Activated effector memory CD4-positive, alpha-beta T cell treated with anti-CD3 and anti-CD28 coated beads, Interleukin-2, amount 50 U/mL, for 16 hours (primary cell): ENCODE results near the gene PNO1.
A peak's percentile ranks its signal among the peaks of the same experiment; 100 is the strongest.
"Not testable (repeated sequence)": the region's sequence is repeated elsewhere in the genome, so short reads cannot be mapped to it uniquely, and the experiment has no call there.

ENCODE experiments used
- DNase-seq: peaks from one replicate; pipeline ENCODE4 v3.0.0-alpha.2; 2020

PNO1 gene

DNA sequence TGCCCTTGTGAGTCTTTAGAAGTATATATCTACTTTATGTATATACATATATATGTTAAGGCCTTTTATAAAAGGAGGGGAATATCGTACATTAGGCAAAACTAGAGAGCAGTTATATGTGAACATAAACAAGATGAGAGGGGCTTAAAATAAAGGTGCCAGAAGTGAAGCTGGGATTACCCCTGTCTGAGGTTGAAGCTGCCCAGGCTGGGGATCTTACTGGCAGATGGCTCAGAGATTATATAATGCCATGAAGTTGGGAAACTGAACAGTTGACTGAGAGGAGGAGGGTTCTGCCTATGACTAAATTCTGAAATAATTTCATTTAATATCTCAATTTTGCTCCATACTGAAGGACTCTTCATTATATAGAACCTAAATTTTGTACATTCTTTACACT, 6.0 kb downstream of the PNO1 start:
- DNase-seq, result no peak

DNA sequence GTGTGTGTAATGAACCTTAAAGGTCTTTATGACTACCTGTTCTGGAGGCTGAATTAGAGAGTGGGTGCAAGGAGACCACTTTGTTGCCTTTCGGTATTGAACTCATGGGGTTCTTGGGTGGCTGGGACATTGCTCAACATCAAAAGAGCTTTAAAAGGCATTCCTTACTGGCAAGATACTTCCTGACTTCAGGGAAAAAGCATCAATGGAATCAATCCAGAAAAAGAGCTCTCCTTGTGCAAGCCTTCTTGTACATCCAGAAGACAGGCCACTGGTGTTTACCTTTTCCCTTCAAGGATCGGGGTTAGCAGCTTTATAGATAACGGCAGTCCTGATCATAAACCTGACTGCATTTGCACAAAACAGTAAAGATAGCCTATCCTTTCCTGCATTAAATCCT, 9.5 kb downstream of the PNO1 start:
- no peak for DNase-seq

DNA sequence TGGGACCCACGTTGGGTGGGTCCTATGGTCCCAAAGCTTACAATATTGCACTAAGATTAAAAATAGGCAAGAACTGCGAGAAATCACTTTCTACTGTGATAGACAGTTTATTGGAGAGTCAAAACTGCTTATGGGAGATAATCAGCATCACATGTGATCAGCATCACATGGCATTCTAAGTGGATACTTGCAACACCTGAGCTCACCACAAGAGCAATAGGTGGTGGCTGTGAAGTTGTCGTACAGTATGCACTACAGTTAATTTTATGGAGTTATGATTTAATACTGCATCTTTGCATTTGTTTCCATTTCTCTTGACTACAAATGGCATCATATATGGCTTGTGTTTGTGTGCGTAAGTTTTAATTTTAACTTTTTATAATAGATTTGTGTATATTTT, 11.6 kb downstream of the PNO1 start:
- no peak for DNase-seq

DNA sequence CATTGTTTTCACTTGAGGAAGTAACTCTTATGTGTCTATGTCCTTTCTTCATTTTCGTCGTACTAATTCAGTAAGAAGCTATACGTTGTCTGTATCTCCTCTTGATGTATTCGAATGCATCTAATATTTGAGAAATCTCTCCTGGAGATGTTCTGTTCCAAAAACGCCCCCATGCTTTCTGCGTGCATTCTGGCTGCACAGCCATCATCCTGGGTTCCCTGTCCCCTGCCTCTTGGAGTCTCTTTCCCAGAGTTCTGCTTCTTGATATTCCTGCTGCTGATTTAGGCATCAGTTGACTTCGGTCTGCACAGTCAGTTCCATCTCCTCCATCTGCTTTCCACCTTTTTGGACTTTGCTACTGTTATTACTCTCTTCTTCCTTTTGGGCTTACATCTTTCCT, 13.5 kb downstream of the PNO1 start:
- no peak for DNase-seq

DNA sequence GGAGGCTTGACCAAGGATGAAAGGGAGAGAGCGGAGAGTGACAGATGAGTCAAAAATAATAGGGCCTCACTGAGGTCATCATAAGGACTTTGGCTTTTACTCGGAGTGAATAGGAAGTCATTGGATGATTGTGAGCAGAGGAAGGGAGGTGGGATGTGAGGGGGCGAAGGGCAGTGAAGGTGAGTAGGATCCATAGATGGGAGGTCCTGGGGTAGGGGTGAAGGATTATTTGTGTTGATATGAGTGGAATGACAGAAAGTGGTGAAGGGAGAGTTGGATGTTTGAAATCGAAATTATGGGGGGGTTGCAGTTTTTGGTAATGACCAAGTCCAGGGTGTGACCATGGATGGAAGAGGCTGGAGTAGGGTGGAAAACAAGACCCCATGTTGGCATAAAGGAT, 14.0 kb downstream of the PNO1 start:
- DNase-seq, result no peak

DNA sequence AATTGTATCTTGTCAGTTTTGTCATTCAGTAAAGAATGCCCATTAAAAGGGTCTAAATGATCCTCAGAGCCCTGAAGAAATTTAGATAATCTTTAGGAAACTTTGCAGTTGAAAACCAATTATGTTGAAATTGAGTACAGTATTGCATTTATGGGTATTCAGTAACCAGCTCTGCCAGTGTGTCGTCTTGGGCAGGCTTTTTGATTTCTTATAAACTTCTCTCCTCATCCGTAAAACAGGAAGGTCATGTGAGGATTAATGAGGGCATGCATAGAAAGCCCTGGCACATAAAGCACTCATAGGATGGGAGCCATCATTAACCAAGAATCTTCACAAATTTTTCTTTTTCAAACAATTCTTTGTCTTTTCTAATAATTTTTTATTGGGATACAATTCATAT, 14.8 kb downstream of the PNO1 start:
- no peak for DNase-seq

DNA sequence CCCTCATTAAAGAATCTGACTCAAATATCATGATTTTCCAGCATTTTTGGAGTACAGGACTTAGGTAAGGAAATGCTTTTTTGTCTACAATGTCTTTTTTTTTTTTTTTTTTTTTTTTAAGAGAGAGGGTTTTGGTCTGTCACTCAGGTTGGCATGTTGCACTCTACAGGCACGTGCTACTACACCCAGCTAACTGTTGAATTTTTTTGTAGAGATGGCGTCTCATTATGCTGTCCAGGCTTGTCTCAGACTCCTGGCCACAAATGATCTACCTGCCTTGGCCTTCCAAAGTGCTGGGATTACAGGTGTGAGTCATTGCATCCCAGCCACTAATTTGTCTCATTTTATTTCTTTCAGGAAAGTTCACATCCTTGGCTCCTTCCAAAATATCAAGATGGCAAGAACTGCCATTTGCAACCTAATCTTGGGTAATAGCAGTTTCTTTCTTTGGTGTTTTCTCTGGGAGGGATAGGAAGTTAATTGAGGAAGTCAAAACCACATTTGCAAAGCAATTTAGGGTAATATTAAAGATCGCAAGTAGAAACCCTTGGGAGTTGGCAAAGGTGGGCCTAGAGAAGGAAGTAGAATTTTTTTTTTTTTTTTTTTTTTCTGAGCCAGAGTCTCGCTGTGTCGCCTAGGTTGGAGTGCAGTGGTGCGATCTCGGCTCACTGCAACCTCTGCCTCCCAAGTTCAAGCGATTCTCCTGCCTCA, 15.5 kb downstream of the PNO1 start:
- no peak for DNase-seq

DNA sequence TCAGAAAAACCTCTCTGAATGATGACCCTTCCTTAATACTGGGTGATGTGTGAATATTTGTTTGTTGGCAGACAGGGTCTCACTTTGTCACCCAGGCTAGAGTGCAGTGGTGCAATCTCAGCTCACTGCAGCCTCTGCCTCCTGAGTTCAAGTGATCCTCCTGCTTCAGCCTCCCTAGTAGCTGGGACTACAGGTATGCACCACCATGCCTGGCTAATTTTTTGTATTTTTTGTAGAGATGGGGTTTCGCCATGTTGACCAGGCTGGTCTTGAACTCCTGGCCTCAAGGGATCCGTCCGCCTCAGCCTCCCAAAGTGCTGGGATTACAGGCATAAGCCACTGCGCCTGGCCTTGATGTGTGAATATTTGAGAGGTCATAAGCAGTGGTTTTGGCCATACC, 17.5 kb downstream of the PNO1 start:
- not testable (repeated sequence) for DNase-seq

DNA sequence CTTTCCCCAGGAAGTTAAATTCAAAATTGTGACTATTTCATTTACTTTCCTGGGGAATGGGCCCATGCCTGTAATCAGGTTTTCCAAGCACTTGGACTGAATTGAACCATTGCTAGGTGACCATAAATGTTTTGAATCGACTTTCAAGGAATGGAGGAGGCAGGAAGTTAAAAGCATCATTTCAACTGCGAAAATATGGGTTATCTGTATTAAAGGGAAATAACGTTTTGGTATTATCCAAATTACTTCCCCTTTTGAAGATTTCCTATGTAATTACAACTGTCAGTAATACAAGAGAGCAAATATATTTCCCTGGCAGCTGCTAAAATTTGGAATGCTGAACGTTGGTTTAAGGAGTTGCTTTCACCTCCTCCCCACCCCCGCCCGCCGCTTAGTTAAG, 19.0 kb downstream of the PNO1 start:
- no peak for DNase-seq

DNA sequence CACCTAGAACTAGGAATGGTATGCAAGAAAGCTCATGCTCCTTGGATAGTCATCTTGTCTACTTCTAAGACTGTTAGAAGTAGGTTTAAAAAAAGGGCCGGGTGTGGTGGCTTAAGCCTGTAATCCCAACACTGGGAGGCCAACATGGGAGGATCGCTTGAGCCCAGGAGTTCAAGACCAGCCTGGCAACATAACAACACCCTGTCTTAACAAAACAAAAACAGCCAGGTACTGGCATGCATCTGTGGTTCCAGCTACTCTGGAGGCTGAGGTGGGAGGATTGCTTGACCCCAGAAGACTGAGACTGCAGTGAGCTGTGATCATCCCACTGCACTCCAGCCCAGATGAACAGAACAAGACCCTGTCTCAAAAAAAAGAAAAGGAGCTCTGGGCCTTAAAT, 19.9 kb downstream of the PNO1 start:
- DNase-seq, result no peak

DNA sequence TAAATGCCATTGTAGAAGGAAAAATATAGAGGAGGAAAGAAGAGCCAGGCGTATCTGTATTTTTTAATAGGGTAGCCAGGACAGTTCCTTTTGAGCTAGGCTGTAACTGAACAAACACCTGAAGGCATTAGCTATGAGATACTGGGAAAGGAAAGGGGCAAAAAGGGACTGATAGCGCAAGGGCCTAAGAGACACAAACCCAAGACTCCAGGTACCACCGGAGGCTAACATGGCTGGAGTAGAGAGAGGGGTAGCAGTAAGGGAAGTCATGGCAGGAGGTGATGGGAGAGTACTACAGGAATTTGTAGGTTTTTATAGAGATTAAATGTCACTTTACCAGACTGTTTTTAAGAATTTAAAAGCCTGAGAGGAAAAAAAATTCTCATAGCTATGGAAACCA, 20.7 kb downstream of the PNO1 start:
- no peak for DNase-seq

DNA sequence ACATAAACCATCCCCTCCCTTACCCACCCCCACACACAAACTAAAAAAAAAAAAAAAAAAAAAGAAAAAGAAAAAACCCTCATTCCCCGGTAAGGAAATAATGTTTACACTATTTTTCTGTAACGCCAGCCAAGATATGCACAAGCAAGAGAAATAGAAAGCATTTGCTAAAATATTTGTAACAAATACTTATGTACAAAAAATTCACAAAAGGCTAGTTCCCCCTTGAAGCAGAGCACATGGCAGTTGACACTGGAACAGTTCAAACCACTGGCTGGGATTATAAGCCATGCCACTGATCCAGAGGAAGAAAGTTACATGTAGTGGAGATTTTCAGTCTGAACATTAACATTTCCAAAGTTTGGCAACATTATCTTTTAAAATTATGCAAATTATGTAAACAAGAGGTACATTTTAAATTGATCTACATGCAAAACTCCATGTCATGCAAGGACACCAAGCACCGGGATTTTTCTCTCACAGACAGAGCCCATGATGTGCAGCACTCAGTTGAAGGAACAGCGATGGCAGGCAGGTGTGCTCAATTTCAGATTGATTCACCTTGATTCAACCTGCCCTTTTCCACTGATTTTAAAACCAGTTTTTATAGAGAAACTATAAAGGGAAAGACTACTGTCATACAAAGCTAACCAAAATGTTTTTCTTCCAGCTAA, 21.4 kb downstream of the PNO1 start:
- DNase-seq, result no peak

DNA sequence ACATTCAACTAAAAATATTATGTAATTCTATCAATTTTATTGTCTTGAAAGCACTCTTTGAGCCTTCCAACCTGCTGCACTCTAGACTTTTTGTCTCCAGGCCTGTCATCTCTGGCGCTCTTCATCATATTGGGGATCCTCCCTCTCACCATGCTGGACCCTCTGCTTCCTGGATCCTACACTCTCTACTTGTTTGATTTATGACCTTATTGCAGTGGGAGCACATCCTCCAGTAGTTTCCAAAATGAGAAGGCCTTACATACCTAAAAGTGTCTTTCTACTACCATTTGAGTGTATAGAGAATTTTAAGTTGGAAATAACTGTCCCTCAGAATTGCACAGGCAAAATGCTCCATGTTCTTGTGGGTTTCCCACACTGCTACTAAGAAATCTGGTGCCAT, 25.2 kb downstream of the PNO1 start:
- DNase-seq, result no peak

DNA sequence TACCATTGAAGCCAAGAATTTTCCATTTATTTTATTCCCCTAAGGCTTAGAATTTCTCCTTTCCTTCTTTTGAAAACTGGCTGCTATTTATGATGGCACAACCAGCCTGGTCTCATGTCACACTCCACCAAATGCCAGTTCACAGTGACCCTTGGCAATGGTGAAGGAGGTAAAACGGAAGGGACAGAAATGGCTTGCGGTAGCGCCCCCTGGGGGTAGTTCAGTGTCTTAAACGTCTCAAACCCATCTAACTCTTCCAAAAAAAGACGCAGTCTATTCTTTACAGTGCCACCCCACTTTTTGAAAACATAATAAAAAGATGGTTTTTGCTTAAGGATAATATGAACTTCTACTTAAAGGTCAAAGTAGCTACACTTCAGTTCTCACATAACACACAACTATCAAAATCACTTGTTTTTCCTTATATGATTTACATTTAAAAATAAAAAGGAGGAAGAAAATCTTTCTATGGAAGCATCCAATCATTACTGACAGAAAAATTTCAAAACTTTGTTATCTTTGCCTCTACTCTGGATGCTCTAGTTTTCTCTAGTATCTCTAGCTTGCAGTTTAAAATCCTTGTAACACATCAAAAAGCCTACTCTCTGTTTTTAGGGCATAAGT, 28.0 kb downstream of the PNO1 start:
- DNase-seq, result peak; percentile 86

DNA sequence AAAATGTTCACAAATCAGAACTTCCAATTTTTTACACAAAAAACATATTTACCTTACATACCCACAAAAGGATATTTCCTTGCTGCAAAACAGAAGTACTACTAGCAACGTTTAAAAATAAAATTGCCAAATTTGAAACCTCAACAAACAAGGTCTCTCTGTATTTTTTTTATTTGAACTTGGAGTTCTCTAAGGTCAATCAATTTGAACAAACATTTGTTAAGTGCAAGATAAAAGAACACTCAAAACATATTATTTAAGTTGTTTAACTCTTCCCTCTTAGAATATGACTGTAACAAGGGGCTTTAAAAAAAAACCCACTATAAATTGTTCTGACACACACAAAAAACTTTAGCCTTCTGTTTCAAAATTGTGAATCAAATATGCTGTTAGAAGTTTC, 29.6 kb downstream of the PNO1 start:
- no peak for DNase-seq

DNA sequence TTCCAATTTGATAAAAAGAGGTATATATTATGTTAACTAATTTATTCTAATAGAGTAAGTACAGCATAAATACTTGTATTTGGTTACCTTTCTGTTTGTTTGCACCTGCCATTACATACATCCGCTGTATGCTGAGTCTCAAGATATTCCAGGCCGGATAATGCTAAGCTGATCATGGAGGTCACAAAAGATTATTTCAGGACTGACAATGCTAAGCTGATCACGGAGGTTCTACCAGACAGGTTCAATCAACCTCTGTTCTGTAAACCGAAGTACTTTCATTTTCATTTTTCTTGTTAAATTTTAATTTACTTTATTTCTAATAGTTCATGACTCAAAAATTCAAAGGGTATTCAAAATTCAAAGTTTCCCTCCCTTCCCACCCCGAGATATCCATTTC, 31.1 kb downstream of the PNO1 start:
- DNase-seq, result no peak

DNA sequence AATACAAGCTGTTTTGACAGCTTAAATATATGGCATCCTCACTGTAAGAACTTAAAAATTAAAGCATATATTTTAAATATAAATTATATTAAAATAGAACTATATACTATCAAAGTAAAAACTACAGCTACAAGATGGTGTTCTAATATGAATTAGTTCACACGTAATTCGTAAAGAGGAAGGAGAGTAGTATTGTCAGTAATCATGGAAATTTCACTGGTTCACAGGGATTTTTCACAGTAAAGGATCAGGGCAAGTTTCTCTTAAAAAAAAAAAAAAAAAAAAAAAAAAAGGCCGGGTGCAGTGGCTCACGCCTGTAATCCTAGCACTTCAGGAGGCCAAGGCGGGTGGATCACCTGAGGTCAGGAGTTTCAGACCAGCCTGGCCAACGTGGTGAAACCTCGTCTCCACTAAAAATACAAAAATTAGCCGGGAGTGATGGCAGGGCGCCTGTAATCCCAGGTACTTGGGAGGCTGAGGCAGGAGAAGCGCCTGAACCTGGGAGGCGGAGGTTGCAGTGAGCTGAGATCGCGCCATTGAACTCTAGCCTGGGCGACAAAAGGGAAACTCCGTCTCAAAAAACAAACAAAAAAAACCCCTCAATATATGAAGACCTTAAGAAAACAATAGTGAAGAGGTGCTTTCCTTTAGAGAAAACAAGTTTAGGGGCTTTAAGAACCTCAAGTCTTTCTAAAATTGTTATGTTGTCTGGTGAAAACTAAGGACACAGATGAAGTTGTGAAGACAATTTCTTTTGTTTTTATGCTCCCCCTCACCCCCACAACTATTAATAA, 32.5 kb downstream of the PNO1 start:
- no peak for DNase-seq

DNA sequence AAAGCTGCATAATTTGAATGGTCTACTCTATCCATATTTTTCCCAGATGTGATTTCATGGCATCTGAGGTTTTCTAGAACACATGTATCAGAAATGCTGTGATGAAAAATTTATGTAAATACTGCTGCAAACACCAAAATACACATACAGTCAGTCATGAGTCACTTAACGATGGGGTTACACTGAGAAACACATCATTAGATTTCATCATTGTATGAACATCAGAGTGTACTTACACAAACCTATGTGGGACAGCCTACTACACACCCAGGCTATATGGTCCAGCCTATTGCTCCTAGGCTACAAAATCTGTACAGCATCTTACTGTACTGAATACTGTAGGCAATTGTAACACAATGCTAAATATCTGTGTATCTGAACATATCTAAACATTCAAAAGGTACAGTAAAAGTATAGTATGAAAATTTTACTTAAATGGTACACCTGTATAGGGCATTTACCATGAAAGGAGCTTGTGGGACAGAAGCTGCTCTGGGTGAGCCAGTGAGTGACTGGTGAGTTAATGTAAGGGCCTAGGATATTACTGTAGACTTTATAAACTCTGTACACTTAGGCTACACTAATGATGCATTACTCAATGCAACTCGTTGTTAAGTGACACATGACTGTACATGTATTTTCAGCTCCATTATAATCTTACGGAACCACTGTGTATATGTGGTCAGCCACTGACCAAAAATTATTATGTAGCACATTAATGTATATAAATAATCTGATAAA, 33.5 kb downstream of the PNO1 start:
- DNase-seq, result no peak

DNA sequence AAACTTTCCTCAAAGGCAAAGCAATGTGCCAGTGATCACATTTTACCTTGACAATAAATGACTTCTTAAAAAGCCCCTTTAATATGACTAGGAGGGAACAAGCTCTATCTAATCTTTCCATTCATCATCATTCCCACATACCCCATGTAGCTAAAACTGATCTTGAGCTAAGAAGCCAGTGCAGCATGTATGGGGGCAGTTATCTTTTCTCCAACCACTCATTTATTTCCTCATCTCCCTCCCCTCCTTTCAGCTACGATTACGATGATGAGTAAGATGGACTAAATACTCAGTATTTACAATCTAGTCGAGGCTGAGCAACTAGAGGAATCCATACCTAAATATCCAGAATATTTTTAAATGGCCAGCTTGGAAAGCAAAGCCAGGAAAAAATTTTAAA, 35.5 kb downstream of the PNO1 start:
- no peak for DNase-seq

DNA sequence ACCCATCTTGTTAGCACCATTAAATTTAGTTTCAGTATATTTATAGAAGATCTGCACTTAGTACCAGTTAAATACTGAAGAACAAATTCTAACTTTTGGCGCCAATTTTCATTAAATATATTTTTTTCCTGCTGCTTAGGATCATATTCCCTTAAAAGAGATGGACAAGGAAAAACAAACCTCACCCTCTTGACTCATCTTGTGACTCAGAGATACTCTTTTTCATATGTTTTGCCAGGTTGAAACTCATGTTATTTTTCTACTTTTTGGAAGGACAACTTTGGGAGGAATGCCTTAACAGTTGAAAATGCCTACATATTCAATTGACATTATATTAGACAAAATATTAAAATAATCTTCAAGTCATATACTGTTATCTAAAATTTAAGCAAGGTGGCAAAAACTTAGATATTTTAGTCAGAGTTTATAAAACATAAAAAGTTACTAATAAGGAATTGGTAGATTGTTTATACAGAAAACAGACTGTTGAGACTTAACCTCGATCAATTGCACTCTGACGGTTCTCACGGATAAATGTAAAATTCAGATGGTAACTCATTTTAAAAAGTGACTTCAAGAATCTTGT, 36.2 kb downstream of the PNO1 start:
- no peak for DNase-seq

DNA sequence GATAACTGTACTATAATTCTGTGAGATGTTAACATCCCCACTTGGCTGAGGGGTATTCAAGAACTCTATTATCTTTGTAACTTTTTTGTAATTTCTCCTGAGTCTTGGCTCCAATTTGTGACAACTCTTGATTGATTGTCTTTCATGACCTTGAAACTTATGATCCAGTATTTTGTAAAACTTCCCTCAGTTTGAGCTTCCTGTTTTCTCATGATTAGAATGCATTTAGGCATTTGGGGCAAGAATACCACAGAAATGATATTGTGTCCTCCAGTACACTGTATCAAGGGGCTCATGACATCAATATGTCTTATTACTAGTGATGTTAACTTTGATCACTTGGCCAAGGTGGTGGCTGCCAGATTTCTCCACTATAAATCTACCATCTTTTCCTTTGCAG, 37.4 kb downstream of the PNO1 start:
- DNase-seq, result no peak

DNA sequence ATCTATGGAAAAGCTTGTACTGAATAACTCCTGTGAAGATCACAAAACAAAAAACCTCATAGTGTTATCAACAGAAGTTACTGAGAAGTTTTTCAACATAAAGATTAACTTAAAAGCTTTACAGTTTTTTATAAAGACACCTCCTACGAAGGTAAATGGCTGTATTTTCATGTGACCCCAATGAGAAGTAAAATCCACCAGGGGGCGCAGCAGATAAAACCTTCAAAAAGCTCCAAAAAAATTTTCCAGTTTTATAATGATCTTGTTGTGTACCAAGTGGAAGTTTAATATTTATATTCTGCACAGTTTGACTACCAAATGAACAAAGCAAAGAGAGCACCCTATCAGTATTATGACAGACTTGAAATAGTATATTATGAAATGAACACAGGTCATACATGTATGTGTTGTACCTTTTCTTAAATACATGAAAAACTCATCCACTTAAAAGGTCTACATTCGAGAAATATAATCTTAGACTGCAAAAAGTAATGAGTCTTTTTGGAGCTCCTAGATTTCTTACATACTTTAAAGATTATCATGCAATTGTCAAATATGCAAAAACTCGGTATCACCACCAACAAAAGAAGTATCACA, 38.5 kb downstream of the PNO1 start:
- peak; percentile 72 for DNase-seq
